B cell (primary cell): ENCODE results near the gene CD28.

ENCODE experiments used
- CTCF ChIP-seq: fragments of 200-600 bp; IDR thresholded peaks from one replicate; pipeline ENCODE4 v1.8.0; 2022; ENCODE audit warnings: antibody characterized with exemption, mild to moderate bottlenecking
- EZH2 ChIP-seq: IDR thresholded peaks from 2 replicates; pipeline ENCODE4 v1.6.1; 2012; ENCODE audit warnings: borderline replicate concordance, low read depth, mild to moderate bottlenecking, moderate library complexity, low read length; ENCODE audit not compliant: insufficient read depth, poor library complexity, severe bottlenecking

DNA sequence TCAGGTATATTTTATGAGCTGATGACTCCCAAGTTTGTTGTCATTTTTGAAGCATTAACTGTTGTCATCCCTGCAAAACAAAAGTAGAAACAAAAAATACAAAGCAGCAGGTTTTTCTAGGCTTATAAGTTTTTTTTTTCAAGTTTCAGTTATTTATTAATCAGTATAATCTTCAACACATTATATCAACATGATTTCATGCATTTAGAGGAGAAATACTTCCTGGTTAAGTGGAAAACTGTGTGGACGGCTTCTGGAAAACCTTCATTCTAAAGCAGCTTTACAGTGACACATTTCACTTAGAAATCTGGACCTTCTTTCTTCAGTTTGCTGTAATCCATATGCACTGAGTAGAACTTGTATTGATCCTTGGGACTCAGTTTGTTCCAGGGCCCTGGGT, 34.6 kb upstream of the CD28 start:
- TF ChIP-seq CTCF (no peak), EZH2 (no peak)
